ENCODE data around the gene MCTP1. TPM values are rescaled to one million over a fixed set of nuclear protein-coding genes. Genes with fewer than 3 reads are reported as not detected.

MCTP1 gene
- total RNA-seq, 1 donor from 2014 or later = 3.7 TPM

GRCh38 chr5:94841598-94842322, 443.1 kb downstream of the MCTP1 start:
- H3K27me3 ChIP-seq = no peaks in the 10 kb centered on the region
- Mint-ChIP-seq H3K4me1 (peaks cover 4% of the 10 kb centered on the region), H3K27ac (no peak overlapping the region), H3K4me3 (no peak overlapping the region), H3K36me3 (no peaks in the 10 kb centered on the region), H3K27me3 (ENCODE audit: insufficient read depth, low read depth) (no peaks in the 10 kb centered on the region), H3K9me3 (no peaks in the 10 kb centered on the region)
- H3K4me3 ChIP-seq = no peak overlapping the region
- no peak overlapping the region for H3K4me2 ChIP-seq
- no peaks in the 10 kb centered on the region for H3K4me1 ChIP-seq
- DNase-seq (ENCODE audit: low spot score) = no peak
- TF ChIP-seq CTCF (IDR thresholded peaks at IDR 0.05) = no peak
- no peaks in the 10 kb centered on the region for H3F3A ChIP-seq (ENCODE audit: low read depth)
- no peaks in the 10 kb centered on the region for H3K9me3 ChIP-seq (ENCODE audit: low read depth)
- H2AFZ ChIP-seq (replicated peaks) = no peak overlapping the region
- H4K20me1 ChIP-seq (ENCODE audit: low read depth) = no peaks in the 10 kb centered on the region
- H3K36me3 ChIP-seq = no peaks in the 10 kb centered on the region
- no peak overlapping the region for H3K27ac ChIP-seq
- no peaks in the 10 kb centered on the region for H3K79me2 ChIP-seq (ENCODE audit: low read depth)
- no peak overlapping the region for H3K9ac ChIP-seq

GRCh38 chr5:94833851-94834250, 451.0 kb downstream of the MCTP1 start:
- TF ChIP-seq CTCF (IDR thresholded peaks at IDR 0.05) = no peak
- no peak for TF ChIP-seq EZH2 (IDR thresholded peaks at IDR 0.05)
- TF ChIP-seq EZH2phosphoT487 (IDR thresholded peaks at IDR 0.05) = no peak
- H3K36me3 ChIP-seq = no peaks in the 10 kb centered on the region
- no peaks in the 10 kb centered on the region for H3K9me3 ChIP-seq (ENCODE audit: low read depth)
- no peaks in the 10 kb centered on the region for H4K20me1 ChIP-seq (ENCODE audit: low read depth)
- no peaks in the 10 kb centered on the region for H3K79me2 ChIP-seq (ENCODE audit: low read depth)
- no peak for DNase-seq (ENCODE audit: low spot score)
- no peak overlapping the region for H2AFZ ChIP-seq (replicated peaks)
- H3K4me2 ChIP-seq = no peak overlapping the region
- no peak overlapping the region for H3K27ac ChIP-seq
- no peaks in the 10 kb centered on the region for H3K4me1 ChIP-seq
- no peak overlapping the region for H3K27ac Mint-ChIP-seq
- no peak overlapping the region for H3K4me3 Mint-ChIP-seq
- H3K9me3 Mint-ChIP-seq = no peaks in the 10 kb centered on the region
- no peaks in the 10 kb centered on the region for H3F3A ChIP-seq (ENCODE audit: low read depth)
- H3K9ac ChIP-seq = no peak overlapping the region
- H3K4me3 ChIP-seq = no peak overlapping the region
- H3K27me3 ChIP-seq = no peaks in the 10 kb centered on the region
- H3K4me1 Mint-ChIP-seq = no peaks in the 10 kb centered on the region
- H3K36me3 Mint-ChIP-seq = peaks cover 2% of the 10 kb centered on the region
- peaks cover 3% of the 10 kb centered on the region for H3K27me3 Mint-ChIP-seq (ENCODE audit: insufficient read depth, low read depth)

- H3K27ac ChIP-seq = no peak overlapping the region
- no peak for DNase-seq (ENCODE audit: low spot score)
- Mint-ChIP-seq H3K4me3 (no peak overlapping the region), H3K4me1 (no peaks in the 10 kb centered on the region), H3K9me3 (no peaks in the 10 kb centered on the region), H3K27me3 (ENCODE audit: insufficient read depth, low read depth) (peaks cover 3% of the 10 kb centered on the region), H3K27ac (no peak overlapping the region), H3K36me3 (peaks cover 2% of the 10 kb centered on the region)
- H3K4me3 ChIP-seq = no peak overlapping the region
- no peaks in the 10 kb centered on the region for H3F3A ChIP-seq (ENCODE audit: low read depth)
- H3K9ac ChIP-seq = no peak overlapping the region
- no peaks in the 10 kb centered on the region for H4K20me1 ChIP-seq (ENCODE audit: low read depth)
- no peaks in the 10 kb centered on the region for H3K79me2 ChIP-seq (ENCODE audit: low read depth)
- no peaks in the 10 kb centered on the region for H3K27me3 ChIP-seq
- no peak overlapping the region for H2AFZ ChIP-seq (replicated peaks)
- H3K4me2 ChIP-seq = no peak overlapping the region
- no peaks in the 10 kb centered on the region for H3K36me3 ChIP-seq
- no peaks in the 10 kb centered on the region for H3K9me3 ChIP-seq (ENCODE audit: low read depth)
- no peaks in the 10 kb centered on the region for H3K4me1 ChIP-seq
- TF ChIP-seq CTCF (IDR thresholded peaks at IDR 0.05) (peak; percentile 8), EZH2 (IDR thresholded peaks at IDR 0.05) (no peak), EZH2phosphoT487 (IDR thresholded peaks at IDR 0.05) (no peak)
Observed at GRCh38 chr5:94832685-94833084, 452.2 kb downstream of the MCTP1 start.

Measured in neural progenitor cell (in vitro differentiated cells).